Smooth muscle cell (in vitro differentiated cells): ENCODE results near the gene UBE2QL1. TPM values are rescaled to one million over a fixed set of nuclear protein-coding genes. Genes with fewer than 3 reads are reported as not detected.

Source experiments
- DNase-seq: peaks from one replicate; lab custom pipeline; 2025; ENCODE audit not compliant: unreplicated experiment; lab: John Stamatoyannopoulos, UW
- H2AFZ ChIP-seq: fragments of 200-600 bp; sonication (generic); 2 replicates; pipeline ENCODE4 v1.6.0; 2016; ENCODE audit warnings: antibody characterized with exemption, low read depth, mild to moderate bottlenecking
- H3F3A ChIP-seq: fragments of 200-600 bp; sonication (generic); 2 replicates; pipeline ENCODE4 v1.6.0; 2017; ENCODE audit warnings: antibody characterized with exemption, low read depth
- H3K27ac ChIP-seq: fragments of 200-600 bp; sonication (generic); 2 replicates; pipeline ENCODE4 v1.5.1; 2016; ENCODE audit warnings: low read depth, mild to moderate bottlenecking
- H3K27me3 ChIP-seq: fragments of 200-600 bp; sonication (generic); 2 replicates; pipeline ENCODE4 v1.6.1; 2016; ENCODE audit warnings: low read depth, mild to moderate bottlenecking
- H3K36me3 ChIP-seq: fragments of 200-600 bp; sonication (generic); 2 replicates; pipeline ENCODE4 v1.5.1; 2016; ENCODE audit warnings: low read depth
- H3K4me1 ChIP-seq: fragments of 200-600 bp; sonication (generic); 2 replicates; pipeline ENCODE4 v1.5.1; 2016; ENCODE audit warnings: low read depth
- H3K4me2 ChIP-seq: fragments of 200-600 bp; sonication (generic); 2 replicates; pipeline ENCODE4 v1.6.0; 2016; ENCODE audit warnings: mild to moderate bottlenecking
- H3K4me3 ChIP-seq: fragments of 200-600 bp; sonication (generic); 2 replicates; pipeline ENCODE4 v1.5.1; 2016; ENCODE audit warnings: mild to moderate bottlenecking
- H3K79me2 ChIP-seq: fragments of 200-600 bp; sonication (generic); 2 replicates; pipeline ENCODE4 v1.6.0; 2016; ENCODE audit warnings: low read depth, mild to moderate bottlenecking
- H3K9ac ChIP-seq: fragments of 200-600 bp; sonication (generic); 2 replicates; pipeline ENCODE4 v1.6.0; 2016; ENCODE audit warnings: low read depth
- H3K9me3 ChIP-seq: fragments of 200-600 bp; sonication (generic); replicated peaks from 2 replicates; pipeline ENCODE4 v1.5.1; 2016; ENCODE audit warnings: low read depth
- H4K20me1 ChIP-seq: fragments of 200-600 bp; sonication (generic); 2 replicates; pipeline ENCODE4 v1.6.0; 2016; ENCODE audit warnings: low read depth
- CTCF ChIP-seq: fragments of 200-600 bp; sonication (generic); IDR thresholded peaks from 2 replicates; pipeline ENCODE4 v1.5.1; 2017; ENCODE audit warnings: borderline replicate concordance, mild to moderate bottlenecking, antibody characterized with exemption; ENCODE audit not compliant: insufficient read depth, poor library complexity, severe bottlenecking
- WGBS: methylation state at CpG from one replicate; pipeline ENCODE4 v1.1.7; 2016; ENCODE audit warnings: low lambda C conversion rate; 5-methylcytosine and 5-hydroxymethylcytosine counted together
- polyA plus RNA-seq: library from polyadenylated mRNA; unstranded; fragments of >200 nt; fragmentation: Nextera tagmentation; extraction: Ambion mirVana; gene quantifications from 2 replicates; pipeline ENCODE4 v1.2.1, GENCODE V29; 2016
- total RNA-seq: library from RNA; depleted of rRNA; stranded (reverse); fragments of >200 nt; gene quantifications from 2 replicates; pipeline ENCODE4 v1.2.3, GENCODE V29; 2014

Gene UBE2QL1
- total and polyA plus RNA-seq, 2 experiments from 2014 or later: 1.2 to 1.3 TPM

- Histone ChIP-seq H3K27ac (no peak overlapping the region), H3K4me2 (no peak overlapping the region), H3K27me3 (no peaks in the 10 kb centered on the region), H2AFZ (no peak overlapping the region), H3K4me3 (no peak overlapping the region), H3K36me3 (no peaks in the 10 kb centered on the region), H3K79me2 (no peaks in the 10 kb centered on the region), H3K9me3 (no peaks in the 10 kb centered on the region), H3K9ac (no peak overlapping the region), H3F3A (no peaks in the 10 kb centered on the region), H4K20me1 (no peaks in the 10 kb centered on the region), H3K4me1 (no peaks in the 10 kb centered on the region)
- no peak for TF ChIP-seq CTCF
- no peak for DNase-seq
- 69% methylated on average over 8 of the region's 8 CpGs for WGBS
Observed at GRCh38 chr5:6504677-6505415, 56.2 kb downstream of the UBE2QL1 start.

- no peak overlapping the region for H3K9ac ChIP-seq
Observed at GRCh38 chr5:6505416-6505755, 56.7 kb downstream of the UBE2QL1 start.

GRCh38 chr5:6505783-6506557 lies 57.3 kb downstream of the UBE2QL1 start:
- no peak overlapping the region for H3K27ac ChIP-seq
- H3K9me3 ChIP-seq: no peaks in the 10 kb centered on the region
- no peak overlapping the region for H2AFZ ChIP-seq
- H3K79me2 ChIP-seq: no peaks in the 10 kb centered on the region
- no peak for TF ChIP-seq CTCF
- no peaks in the 10 kb centered on the region for H3K36me3 ChIP-seq
- no peak for DNase-seq
- H3K4me2 ChIP-seq: no peak overlapping the region
- H3K4me3 ChIP-seq: no peak overlapping the region
- no peaks in the 10 kb centered on the region for H3F3A ChIP-seq
- no peaks in the 10 kb centered on the region for H4K20me1 ChIP-seq
- no peaks in the 10 kb centered on the region for H3K4me1 ChIP-seq
- no peak overlapping the region for H3K9ac ChIP-seq
- H3K27me3 ChIP-seq: no peaks in the 10 kb centered on the region
- WGBS: 89% methylated on average over 11 of the region's 11 CpGs

More at GRCh38 chr5:6505416-6505755, 56.7 kb downstream of the UBE2QL1 start:
- Histone ChIP-seq H3F3A (no peaks in the 10 kb centered on the region), H3K9me3 (no peaks in the 10 kb centered on the region), H2AFZ (no peak overlapping the region), H3K27me3 (no peaks in the 10 kb centered on the region), H3K36me3 (no peaks in the 10 kb centered on the region), H3K27ac (no peak overlapping the region), H3K4me2 (no peak overlapping the region), H3K4me3 (no peak overlapping the region), H3K79me2 (no peaks in the 10 kb centered on the region), H4K20me1 (no peaks in the 10 kb centered on the region), H3K4me1 (no peaks in the 10 kb centered on the region)
- DNase-seq: no peak
- no peak for TF ChIP-seq CTCF
- 69% methylated on average over 3 of the region's 3 CpGs for WGBS

GRCh38 chr5:6506611-6507010 lies 58.0 kb downstream of the UBE2QL1 start:
- H3F3A ChIP-seq: no peaks in the 10 kb centered on the region
- no peaks in the 10 kb centered on the region for H3K9me3 ChIP-seq
- no peak overlapping the region for H2AFZ ChIP-seq
- H3K9ac ChIP-seq: no peak overlapping the region
- no peaks in the 10 kb centered on the region for H3K79me2 ChIP-seq
- H3K36me3 ChIP-seq: no peaks in the 10 kb centered on the region
- no peaks in the 10 kb centered on the region for H4K20me1 ChIP-seq
- DNase-seq: no peak
- H3K27ac ChIP-seq: no peak overlapping the region
- H3K27me3 ChIP-seq: no peaks in the 10 kb centered on the region
- no peak overlapping the region for H3K4me2 ChIP-seq
- WGBS: 93% methylated on average over 16 of the region's 16 CpGs
- H3K4me3 ChIP-seq: no peak overlapping the region
- no peak for TF ChIP-seq CTCF
- H3K4me1 ChIP-seq: no peaks in the 10 kb centered on the region
